ENCODE measurements around the gene FAM117A.

- TF ChIP-seq, protein P1, sequence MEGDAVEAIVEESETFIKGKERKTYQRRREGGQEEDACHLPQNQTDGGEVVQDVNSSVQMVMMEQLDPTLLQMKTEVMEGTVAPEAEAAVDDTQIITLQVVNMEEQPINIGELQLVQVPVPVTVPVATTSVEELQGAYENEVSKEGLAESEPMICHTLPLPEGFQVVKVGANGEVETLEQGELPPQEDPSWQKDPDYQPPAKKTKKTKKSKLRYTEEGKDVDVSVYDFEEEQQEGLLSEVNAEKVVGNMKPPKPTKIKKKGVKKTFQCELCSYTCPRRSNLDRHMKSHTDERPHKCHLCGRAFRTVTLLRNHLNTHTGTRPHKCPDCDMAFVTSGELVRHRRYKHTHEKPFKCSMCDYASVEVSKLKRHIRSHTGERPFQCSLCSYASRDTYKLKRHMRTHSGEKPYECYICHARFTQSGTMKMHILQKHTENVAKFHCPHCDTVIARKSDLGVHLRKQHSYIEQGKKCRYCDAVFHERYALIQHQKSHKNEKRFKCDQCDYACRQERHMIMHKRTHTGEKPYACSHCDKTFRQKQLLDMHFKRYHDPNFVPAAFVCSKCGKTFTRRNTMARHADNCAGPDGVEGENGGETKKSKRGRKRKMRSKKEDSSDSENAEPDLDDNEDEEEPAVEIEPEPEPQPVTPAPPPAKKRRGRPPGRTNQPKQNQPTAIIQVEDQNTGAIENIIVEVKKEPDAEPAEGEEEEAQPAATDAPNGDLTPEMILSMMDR (IDR thresholded peaks at IDR 0.05): no peak
- no peak for TF ChIP-seq EP300 (IDR thresholded peaks at IDR 0.05; ENCODE audit: low read depth)
- no peak for TF ChIP-seq POLR2A (IDR thresholded peaks at IDR 0.05)
Measured at GRCh38 chr17:49698005-49698404, 65.9 kb downstream of the FAM117A start.
